Subcutaneous abdominal adipose tissue (tissue), 5 donors: ENCODE results near the gene PLCL2.

Experiments used
- H3K27ac ChIP-seq: one replicate; pipeline ENCODE4 v1.7.0; 2013; ENCODE audit warnings: low read depth, mild to moderate bottlenecking, inconsistent platforms, low read length, moderate library complexity
- H3K27me3 ChIP-seq, 5 donors: one replicate each; pipeline ENCODE4 v1.7.0; 2013; ENCODE audit warnings: low read length in 5 of 5, inconsistent platforms in 1 of 5; ENCODE audit not compliant: control insufficient read depth in 5 of 5, insufficient read depth in 4 of 5
- H3K36me3 ChIP-seq, 5 donors: one replicate each; pipeline ENCODE4 v1.7.0; 2013; ENCODE audit warnings: low read length in 5 of 5; ENCODE audit not compliant: control insufficient read depth in 5 of 5, insufficient read depth in 5 of 5
- H3K4me1 ChIP-seq, 5 donors: one replicate each; pipeline ENCODE4 v1.7.0; 2013; ENCODE audit warnings: low read length in 5 of 5, mild to moderate bottlenecking in 3 of 5, moderate library complexity in 1 of 5; ENCODE audit not compliant: control insufficient read depth in 5 of 5, insufficient read depth in 5 of 5
- H3K4me3 ChIP-seq, 5 donors: one replicate each; pipeline ENCODE4 v1.7.0; 2013; ENCODE audit warnings: low read length in 5 of 5, low read depth in 1 of 5
- H3K9ac ChIP-seq, 5 donors: one replicate each; pipeline ENCODE4 v1.7.0; 2013; ENCODE audit warnings: low read length in 5 of 5, mild to moderate bottlenecking in 4 of 5, moderate library complexity in 3 of 5
- H3K9me3 ChIP-seq, 5 donors: one replicate each; pipeline ENCODE4 v1.7.0; 2013; ENCODE audit warnings: low read length in 5 of 5; ENCODE audit not compliant: control insufficient read depth in 5 of 5
- donor health status: healthy.
- donor health status: healthy.
- donor health status: healthy.
- donor health status: healthy.
- donor health status: healthy.

PLCL2 gene

GRCh38 chr3:17013571-17013970 is 128.8 kb downstream of the PLCL2 start:
- H3K4me3 ChIP-seq, result no peak overlapping the region
- H3K27ac ChIP-seq, result no peak overlapping the region
- peaks cover 10 to 33% (median 15%) of the 10 kb centered on the region in 5 donors for H3K36me3 ChIP-seq
- H3K27me3 ChIP-seq, result no peaks in the 10 kb centered on the region
- H3K9ac ChIP-seq, result no peak overlapping the region
- peaks cover 0 to 3% (median 0%) of the 10 kb centered on the region in 5 donors for H3K4me1 ChIP-seq
- no peaks in the 10 kb centered on the region for H3K9me3 ChIP-seq

GRCh38 chr3:17014284-17014683 is 129.5 kb downstream of the PLCL2 start:
- H3K9ac ChIP-seq, result no peak overlapping the region
- no peaks in the 10 kb centered on the region for H3K27me3 ChIP-seq
- H3K36me3 ChIP-seq, result peaks cover 10 to 33% (median 15%) of the 10 kb centered on the region in 5 donors
- peaks cover 0 to 3% (median 0%) of the 10 kb centered on the region in 5 donors for H3K4me1 ChIP-seq
- H3K4me3 ChIP-seq, result no peak overlapping the region
- no peaks in the 10 kb centered on the region for H3K9me3 ChIP-seq
- H3K27ac ChIP-seq, result no peak overlapping the region

- H3K9ac ChIP-seq, result no peak overlapping the region
- H3K36me3 ChIP-seq, result peaks cover 10 to 33% (median 15%) of the 10 kb centered on the region in 5 donors
- H3K4me3 ChIP-seq, result no peak overlapping the region
- peaks cover 0 to 3% (median 0%) of the 10 kb centered on the region in 5 donors for H3K4me1 ChIP-seq
- H3K27ac ChIP-seq, result no peak overlapping the region
- H3K27me3 ChIP-seq, result no peaks in the 10 kb centered on the region
- H3K9me3 ChIP-seq, result no peaks in the 10 kb centered on the region
Observed at GRCh38 chr3:17014709-17015108, 130.0 kb downstream of the PLCL2 start.

- H3K4me1 ChIP-seq, result no peaks in the 10 kb centered on the region
- no peaks in the 10 kb centered on the region for H3K27me3 ChIP-seq
- H3K27ac ChIP-seq, result no peak overlapping the region
- no peaks in the 10 kb centered on the region for H3K36me3 ChIP-seq
- H3K4me3 ChIP-seq, result no peak overlapping the region
- no peak overlapping the region for H3K9ac ChIP-seq
- H3K9me3 ChIP-seq, result no peaks in the 10 kb centered on the region
Observed at GRCh38 chr3:17021614-17022013, 136.9 kb downstream of the PLCL2 start.

- Histone ChIP-seq H3K27ac (no peak overlapping the region), H3K4me3 (no peak overlapping the region), H3K9me3 (no peaks in the 10 kb centered on the region), H3K9ac (no peak overlapping the region), H3K36me3 (no peaks in the 10 kb centered on the region), H3K4me1 (peaks cover 0 to 13% (median 6%) of the 10 kb centered on the region in 5 donors), H3K27me3 (no peaks in the 10 kb centered on the region)
Observed at GRCh38 chr3:17023006-17023664, 138.4 kb downstream of the PLCL2 start.

- Histone ChIP-seq H3K36me3 (no peaks in the 10 kb centered on the region), H3K4me1 (peaks cover 0 to 13% (median 6%) of the 10 kb centered on the region in 5 donors), H3K4me3 (no peak overlapping the region), H3K27ac (no peak overlapping the region), H3K27me3 (no peaks in the 10 kb centered on the region), H3K9me3 (no peaks in the 10 kb centered on the region), H3K9ac (no peak overlapping the region)
Observed at GRCh38 chr3:17025594-17026139, 140.9 kb downstream of the PLCL2 start.

- peaks cover 0 to 13% (median 6%) of the 10 kb centered on the region in 5 donors for H3K4me1 ChIP-seq
- no peak overlapping the region for H3K4me3 ChIP-seq
Observed at GRCh38 chr3:17027318-17027717, 142.6 kb downstream of the PLCL2 start.

GRCh38 chr3:17028363-17028762 is 143.6 kb downstream of the PLCL2 start:
- Histone ChIP-seq H3K27me3 (no peaks in the 10 kb centered on the region), H3K9me3 (no peaks in the 10 kb centered on the region), H3K9ac (no peak overlapping the region), H3K4me1 (peaks cover 0 to 13% (median 6%) of the 10 kb centered on the region in 5 donors), H3K27ac (no peak overlapping the region), H3K36me3 (no peaks in the 10 kb centered on the region), H3K4me3 (no peak overlapping the region)

More at GRCh38 chr3:17027318-17027717, 142.6 kb downstream of the PLCL2 start:
- peak overlapping the region; percentile 68 for H3K27ac ChIP-seq
- no peaks in the 10 kb centered on the region for H3K27me3 ChIP-seq
- no peak overlapping the region for H3K9ac ChIP-seq
- no peaks in the 10 kb centered on the region for H3K36me3 ChIP-seq
- no peaks in the 10 kb centered on the region for H3K9me3 ChIP-seq

DNA sequence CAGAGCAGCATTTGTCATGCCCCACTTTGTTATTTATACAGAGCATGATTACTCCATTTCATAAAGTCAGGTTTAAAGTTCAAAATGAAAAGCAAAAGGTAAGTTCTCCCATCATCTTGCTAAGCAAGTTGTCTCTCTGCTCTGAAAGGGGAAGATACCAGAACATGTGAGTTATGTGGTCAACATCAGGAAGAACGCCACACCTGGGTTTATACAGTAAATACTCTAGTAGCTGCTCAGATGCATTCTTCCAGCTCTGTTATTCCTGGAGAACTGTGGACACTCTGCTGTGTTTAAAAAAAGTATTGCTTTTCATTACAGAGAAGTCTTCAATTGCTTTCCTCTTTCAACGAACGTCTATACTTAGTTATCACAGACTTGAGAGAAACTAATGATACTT is 145.7 kb downstream of the PLCL2 start:
- H3K36me3 ChIP-seq, result no peaks in the 10 kb centered on the region
- no peak overlapping the region for H3K27ac ChIP-seq
- H3K9ac ChIP-seq, result no peak overlapping the region
- H3K4me1 ChIP-seq, result peaks cover 0 to 13% (median 6%) of the 10 kb centered on the region in 5 donors
- H3K4me3 ChIP-seq, result no peak overlapping the region
- no peaks in the 10 kb centered on the region for H3K27me3 ChIP-seq
- H3K9me3 ChIP-seq, result no peaks in the 10 kb centered on the region

DNA sequence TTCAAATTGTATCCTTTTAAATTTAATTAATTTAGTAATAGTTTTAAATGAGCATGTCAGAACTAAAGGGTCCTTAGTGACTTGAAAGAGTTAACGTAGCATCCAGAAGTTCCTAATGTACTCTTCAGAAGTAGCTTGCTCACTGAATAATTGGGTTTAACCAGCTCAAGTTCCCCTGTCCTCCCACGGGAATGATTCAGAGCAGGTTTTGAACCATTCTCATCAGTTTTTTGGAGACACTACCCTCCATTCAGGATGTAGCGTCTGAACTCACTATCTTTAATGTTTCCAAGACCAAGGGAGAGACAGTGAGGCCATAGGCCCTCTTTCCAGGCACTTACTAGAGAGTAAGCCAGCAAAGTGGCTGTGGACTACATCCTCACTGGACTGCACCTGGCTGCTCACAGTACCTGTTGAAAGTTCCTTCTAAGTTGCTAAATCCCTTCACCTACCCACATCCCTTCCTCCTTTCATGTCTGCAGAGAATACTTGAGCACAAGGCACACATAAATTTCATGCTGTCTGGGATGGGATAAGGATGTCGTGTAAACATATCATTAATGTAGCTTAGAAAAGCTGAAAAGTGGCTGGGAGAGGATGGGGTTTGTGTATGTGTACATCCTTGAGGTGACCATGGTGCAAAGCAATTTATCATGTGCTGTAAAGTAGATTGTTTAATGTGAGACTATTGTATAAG is 146.3 kb downstream of the PLCL2 start:
- H3K27ac ChIP-seq, result no peak overlapping the region
- peaks cover 0 to 13% (median 6%) of the 10 kb centered on the region in 5 donors for H3K4me1 ChIP-seq
- no peak overlapping the region for H3K4me3 ChIP-seq
- H3K27me3 ChIP-seq, result no peaks in the 10 kb centered on the region
- no peaks in the 10 kb centered on the region for H3K36me3 ChIP-seq
- H3K9ac ChIP-seq, result no peak overlapping the region
- H3K9me3 ChIP-seq, result no peaks in the 10 kb centered on the region
